H9 (cell line): ENCODE measurements around the gene ZBTB16. TPM values are rescaled to one million over a fixed set of nuclear protein-coding genes. Genes with fewer than 3 reads are reported as not detected.

ENCODE experiments used
- DNase-seq: peaks from one replicate; pipeline ENCODE4 v3.0.0-alpha.2; 2017
- H2AFZ ChIP-seq: one replicate; pipeline ENCODE4 v1.6.1; 2013; ENCODE audit warnings: mild to moderate bottlenecking, low read length, control low read depth, moderate library complexity
- H2AK5ac ChIP-seq: 2 replicates; pipeline ENCODE4 v1.6.1; 2013; ENCODE audit warnings: low read length, control low read depth, mixed read lengths; ENCODE audit not compliant: insufficient read length
- H2BK120ac ChIP-seq: one replicate; pipeline ENCODE4 v1.6.1; 2013; ENCODE audit warnings: low read depth, mild to moderate bottlenecking, low read length, control low read depth, inconsistent platforms; ENCODE audit not compliant: poor library complexity, severe bottlenecking
- H2BK12ac ChIP-seq: 2 replicates; pipeline ENCODE4 v1.6.1; 2013; ENCODE audit warnings: low read length, control low read depth, mixed read lengths, low read depth; ENCODE audit not compliant: insufficient read length
- H2BK15ac ChIP-seq: 2 replicates; pipeline ENCODE4 v1.6.1; 2013; ENCODE audit warnings: low read depth, low read length, control low read depth
- H2BK20ac ChIP-seq: one replicate; pipeline ENCODE4 v1.6.1; 2013; ENCODE audit warnings: low read depth, mild to moderate bottlenecking, low read length, control low read depth, inconsistent platforms; ENCODE audit not compliant: poor library complexity, severe bottlenecking
- H2BK5ac ChIP-seq: 2 replicates; pipeline ENCODE4 v1.6.1; 2013; ENCODE audit warnings: low read length, control low read depth, mixed read lengths; ENCODE audit not compliant: insufficient read length
- H3K14ac ChIP-seq: 2 replicates; pipeline ENCODE4 v1.6.1; 2013; ENCODE audit warnings: low read length, control low read depth; ENCODE audit not compliant: insufficient read depth
- H3K18ac ChIP-seq: 2 replicates; pipeline ENCODE4 v1.6.1; 2013; ENCODE audit warnings: low read depth, mild to moderate bottlenecking, mixed read lengths, low read length, control low read depth; ENCODE audit not compliant: insufficient read length
- H3K23ac ChIP-seq: 2 replicates; pipeline ENCODE4 v1.6.1; 2013; ENCODE audit warnings: low read length, control low read depth, mixed read lengths, low read depth; ENCODE audit not compliant: insufficient read length
- H3K23me2 ChIP-seq: 2 replicates; pipeline ENCODE4 v1.6.1; 2013; ENCODE audit warnings: low read depth, mild to moderate bottlenecking, mixed read lengths, low read length, control low read depth; ENCODE audit not compliant: insufficient read length, poor library complexity, severe bottlenecking
- H3K27ac ChIP-seq: 2 replicates; pipeline ENCODE4 v1.5.1; 2013; ENCODE audit warnings: low read length, control low read depth, mixed read lengths, low read depth; ENCODE audit not compliant: insufficient read length
- H3K27me3 ChIP-seq: 2 replicates; pipeline ENCODE4 v1.6.1; 2013; ENCODE audit warnings: low read length, control low read depth, inconsistent platforms; ENCODE audit not compliant: insufficient read depth
- H3K4ac ChIP-seq: 2 replicates; pipeline ENCODE4 v1.6.1; 2013; ENCODE audit warnings: low read depth, mild to moderate bottlenecking, control low read depth, inconsistent platforms, low read length, moderate library complexity
- H3K4me1 ChIP-seq: 2 replicates; pipeline ENCODE4 v1.6.1; 2013; ENCODE audit warnings: low read length, control low read depth, inconsistent platforms; ENCODE audit not compliant: insufficient read depth
- H3K4me2 ChIP-seq: 2 replicates; pipeline ENCODE4 v1.6.1; 2013; ENCODE audit warnings: low read length, control low read depth, mixed read lengths; ENCODE audit not compliant: insufficient read length, insufficient read depth
- H3K56ac ChIP-seq: 2 replicates; pipeline ENCODE4 v1.6.1; 2013; ENCODE audit warnings: low read depth, mild to moderate bottlenecking, mixed read lengths, low read length, control low read depth; ENCODE audit not compliant: insufficient read length
- H3K79me1 ChIP-seq: 2 replicates; pipeline ENCODE4 v1.6.1; 2013; ENCODE audit warnings: low read depth, mild to moderate bottlenecking, moderate library complexity, low read length, control low read depth, inconsistent platforms; ENCODE audit not compliant: insufficient read depth, poor library complexity, severe bottlenecking
- H3K79me2 ChIP-seq: 2 replicates; pipeline ENCODE4 v1.6.1; 2013; ENCODE audit warnings: low read length, control low read depth, inconsistent platforms; ENCODE audit not compliant: insufficient read depth
- H3K9ac ChIP-seq: 2 replicates; pipeline ENCODE4 v1.6.1; 2013; ENCODE audit warnings: low read length, control low read depth, mixed read lengths; ENCODE audit not compliant: insufficient read length; ENCODE audit errors: extremely low read depth
- H3K9me3 ChIP-seq: one replicate; pipeline ENCODE4 v1.6.1; 2013; ENCODE audit warnings: low read depth, low read length, inconsistent platforms; ENCODE audit not compliant: control insufficient read depth
- H3T11ph ChIP-seq: one replicate; pipeline ENCODE4 v1.6.1; 2013; ENCODE audit warnings: mild to moderate bottlenecking, low read length, control low read depth, inconsistent platforms
- H4K20me1 ChIP-seq: one replicate; pipeline ENCODE4 v1.6.1; 2013; ENCODE audit not compliant: control insufficient read depth, insufficient read length, insufficient read depth
- H4K5ac ChIP-seq: 2 replicates; pipeline ENCODE4 v1.6.1; 2013; ENCODE audit warnings: low read depth, mild to moderate bottlenecking, mixed read lengths, low read length, control low read depth; ENCODE audit not compliant: insufficient read length
- H4K8ac ChIP-seq: replicated peaks from 2 replicates; pipeline ENCODE4 v1.6.1; 2013; ENCODE audit warnings: low read length, control low read depth, mixed read lengths, low read depth; ENCODE audit not compliant: insufficient read length
- H4K91ac ChIP-seq: 2 replicates; pipeline ENCODE4 v1.6.1; 2013; ENCODE audit warnings: low read depth, mild to moderate bottlenecking, moderate library complexity, mixed read lengths, low read length, control low read depth; ENCODE audit not compliant: insufficient read length
- H3K27ac Mint-ChIP-seq, 3 experiments: 2 replicates in 2 of 3; 3 replicates in 1 of 3; pipeline ENCODE4 v1.8.0; 2020 to 2021; ENCODE audit warnings: mixed read lengths in 3 of 3, mild to moderate bottlenecking in 1 of 3, moderate library complexity in 1 of 3
- H3K27me3 Mint-ChIP-seq: 2 replicates; pipeline ENCODE4 v1.8.0; 2021; ENCODE audit warnings: low read depth, mild to moderate bottlenecking, moderate library complexity, mixed read lengths
- H3K36me3 Mint-ChIP-seq, 3 experiments: 2 replicates in 2 of 3; 3 replicates in 1 of 3; pipeline ENCODE4 v1.8.0; 2020 to 2021; ENCODE audit warnings: low read depth in 3 of 3, mixed read lengths in 3 of 3; ENCODE audit not compliant: insufficient read depth in 1 of 3
- H3K4me1 Mint-ChIP-seq, 2 experiments: 2 replicates each; pipeline ENCODE4 v1.8.0; 2020; ENCODE audit warnings: mixed read lengths in 2 of 2
- H3K4me3 Mint-ChIP-seq, 2 experiments: 2 replicates in 1 of 2; 3 replicates in 1 of 2; pipeline ENCODE4 v1.8.0; 2020 to 2021; ENCODE audit warnings: mild to moderate bottlenecking in 2 of 2, mixed read lengths in 2 of 2, moderate library complexity in 1 of 2
- H3K9me3 Mint-ChIP-seq, 2 experiments: 2 replicates in 1 of 2; 3 replicates in 1 of 2; pipeline ENCODE4 v1.8.0; 2020; ENCODE audit warnings: mild to moderate bottlenecking in 2 of 2, mixed read lengths in 2 of 2, moderate library complexity in 1 of 2
- WGBS: extraction: QIAGEN DNeasy Blood & Tissue Kit; methylation state at CpG from one replicate; pipeline ENCODE4 v1.1.7; 2013; ENCODE audit warnings: missing lambda C conversion rate, low lambda C conversion rate, mixed read lengths; ENCODE audit not compliant: insufficient read length; ENCODE audit errors: extremely low coverage; 5-methylcytosine and 5-hydroxymethylcytosine counted together
- total RNA-seq: library from RNA; stranded (reverse); gene quantifications from 2 replicates; pipeline ENCODE4 v1.2.1, GENCODE V29; 2021
- TF ChIP-seq, protein P1 (sequence below): fragments of 200-600 bp; sonication (generic); conservative IDR thresholded peaks from 3 replicates; pipeline ENCODE4 v1.8.0; 2021; ENCODE audit warnings: antibody characterized with exemption, mild to moderate bottlenecking

The ZBTB16 gene
- total RNA-seq, 1 experiment from 2014 or later: not detected

DNA sequence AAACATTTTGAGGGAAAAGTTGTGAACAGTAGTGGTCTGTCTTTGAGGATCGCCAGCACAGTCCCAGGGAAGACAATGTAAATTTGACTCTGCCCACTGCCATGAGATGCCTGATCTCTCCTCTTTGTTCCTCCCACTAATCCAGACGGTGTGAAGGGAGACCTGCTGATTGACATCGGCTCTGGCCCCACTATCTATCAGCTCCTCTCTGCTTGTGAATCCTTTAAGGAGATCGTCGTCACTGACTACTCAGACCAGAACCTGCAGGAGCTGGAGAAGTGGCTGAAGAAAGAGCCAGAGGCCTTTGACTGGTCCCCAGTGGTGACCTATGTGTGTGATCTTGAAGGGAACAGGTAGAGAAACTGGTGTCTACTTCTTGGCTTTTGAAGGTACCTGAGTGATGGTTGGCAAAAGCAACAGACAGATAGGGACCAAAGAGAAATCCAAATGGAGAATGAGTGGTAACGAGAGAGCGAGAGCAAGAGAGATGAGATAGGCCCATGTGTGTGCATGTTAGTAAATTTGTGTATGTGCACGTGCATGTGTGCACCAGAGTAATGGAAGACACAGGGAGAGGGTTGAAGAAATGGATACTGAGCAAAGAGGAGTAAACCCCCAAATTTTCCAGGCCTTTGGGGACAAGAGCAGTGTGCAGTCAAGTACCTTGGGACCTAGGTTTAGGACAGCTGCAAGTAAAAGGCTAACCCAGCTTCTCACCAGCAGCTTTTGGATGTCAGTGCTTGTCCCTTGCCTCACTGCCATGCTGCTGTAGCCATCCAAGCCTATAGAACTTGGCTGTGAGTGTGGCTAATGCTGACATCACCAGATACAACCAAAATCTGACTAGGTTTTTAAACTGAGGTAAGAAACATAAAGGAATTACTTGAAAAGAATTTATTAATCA lies 238.5 kb downstream of the ZBTB16 start:
- Histone ChIP-seq H4K5ac (no peak overlapping the region), H3K79me2 (no peaks in the 10 kb centered on the region), H3K18ac (no peak overlapping the region), H2AK5ac (no peak overlapping the region), H4K20me1 (no peaks in the 10 kb centered on the region), H2BK12ac (no peak overlapping the region), H3K4ac (no peak overlapping the region), H3K23ac (no peak overlapping the region), H4K91ac (no peak overlapping the region), H2BK5ac (no peak overlapping the region), H2AFZ (no peak overlapping the region), H3K9ac (no peak overlapping the region), H3K79me1 (no peaks in the 10 kb centered on the region), H3K23me2 (no peaks in the 10 kb centered on the region), H2BK15ac (no peak overlapping the region), H3K56ac (no peak overlapping the region), H4K8ac (no peak overlapping the region), H3K14ac (no peak overlapping the region), H3K9me3 (no peaks in the 10 kb centered on the region), H3K27me3 (no peaks in the 10 kb centered on the region), H3T11ph (no peak overlapping the region), H2BK20ac (no peak overlapping the region), H2BK120ac (no peak overlapping the region), H3K4me2 (no peak overlapping the region), H3K4me1 (no peaks in the 10 kb centered on the region), H3K27ac (no peak overlapping the region)
- no CpG with 5 or more reads among the region's 8 CpGs for WGBS
- no peaks in the 10 kb centered on the region; the same call in 1 of the 2 replicates for H3K27me3 Mint-ChIP-seq
- no peaks in the 10 kb centered on the region for H3K4me1 Mint-ChIP-seq
- no peak overlapping the region for H3K4me3 Mint-ChIP-seq
- peaks cover 0 to 19% (median 0%) of the 10 kb centered on the region in 3 experiments; a peak in 3 of 7 replicates for H3K36me3 Mint-ChIP-seq
- no peak overlapping the region for H3K27ac Mint-ChIP-seq
- no peak for DNase-seq
- TF ChIP-seq, protein P1, sequence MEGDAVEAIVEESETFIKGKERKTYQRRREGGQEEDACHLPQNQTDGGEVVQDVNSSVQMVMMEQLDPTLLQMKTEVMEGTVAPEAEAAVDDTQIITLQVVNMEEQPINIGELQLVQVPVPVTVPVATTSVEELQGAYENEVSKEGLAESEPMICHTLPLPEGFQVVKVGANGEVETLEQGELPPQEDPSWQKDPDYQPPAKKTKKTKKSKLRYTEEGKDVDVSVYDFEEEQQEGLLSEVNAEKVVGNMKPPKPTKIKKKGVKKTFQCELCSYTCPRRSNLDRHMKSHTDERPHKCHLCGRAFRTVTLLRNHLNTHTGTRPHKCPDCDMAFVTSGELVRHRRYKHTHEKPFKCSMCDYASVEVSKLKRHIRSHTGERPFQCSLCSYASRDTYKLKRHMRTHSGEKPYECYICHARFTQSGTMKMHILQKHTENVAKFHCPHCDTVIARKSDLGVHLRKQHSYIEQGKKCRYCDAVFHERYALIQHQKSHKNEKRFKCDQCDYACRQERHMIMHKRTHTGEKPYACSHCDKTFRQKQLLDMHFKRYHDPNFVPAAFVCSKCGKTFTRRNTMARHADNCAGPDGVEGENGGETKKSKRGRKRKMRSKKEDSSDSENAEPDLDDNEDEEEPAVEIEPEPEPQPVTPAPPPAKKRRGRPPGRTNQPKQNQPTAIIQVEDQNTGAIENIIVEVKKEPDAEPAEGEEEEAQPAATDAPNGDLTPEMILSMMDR: no peak
- H3K9me3 Mint-ChIP-seq: peaks cover 17 to 24% of the 10 kb centered on the region in 2 experiments
